ENCODE results near the gene NLRP6. TPM values are rescaled to one million over a fixed set of nuclear protein-coding genes. Genes with fewer than 3 reads are reported as not detected.
A peak's percentile ranks its signal among the peaks of the same experiment; 100 is the strongest.
"Not testable (repeated sequence)": the region's sequence is repeated elsewhere in the genome, so short reads cannot be mapped to it uniquely, and the experiment has no call there.

The NLRP6 gene
- total RNA-seq, 1 experiment from 2014 or later = not detected

GRCh38 chr11:306645-307371, 28.6 kb downstream of the NLRP6 start:
- H3K4me1 Mint-ChIP-seq (ENCODE audit: insufficient read depth, unreplicated experiment) = peaks cover 20% of the 10 kb centered on the region
- no peaks in the 10 kb centered on the region for H3K36me3 Mint-ChIP-seq (ENCODE audit: insufficient read depth, unreplicated experiment)
- ChIA-PET CTCF (interaction anchor here (0.8 to 5.0 kb wide), 11 partner anchors 9 to 142 kb away, joined by 3 to 68 read pairs (median 6); partner anchors contain the start of gene PTDSS2), POLR2A (interaction anchor here (1.2 to 2.4 kb wide), 4 partner anchors 23 to 87 kb away, joined by 3 to 24 read pairs (median 5); partner anchors contain the start of gene PKP3)
- no TSS peak for BruUV-seq (replicated peaks)
- H3K27me3 Mint-ChIP-seq (ENCODE audit: insufficient read depth, unreplicated experiment) = no peaks in the 10 kb centered on the region
- intact Hi-C loops (cut with micrococcal nuclease) = loop anchor here (5.0 kb wide), 1 partner anchor 55 kb away; no protein-coding TSS in a partner anchor
- no peaks in the 10 kb centered on the region for H3K9me3 Mint-ChIP-seq (ENCODE audit: unreplicated experiment)
- DNase-seq (ENCODE audit: unreplicated experiment) = no peak
- no peak for TF ChIP-seq CTCF (IDR thresholded peaks at IDR 0.05; ENCODE audit: unreplicated experiment)
- H3K27ac Mint-ChIP-seq (ENCODE audit: low read depth, unreplicated experiment) = no peak overlapping the region
- H3K4me3 Mint-ChIP-seq (ENCODE audit: unreplicated experiment) = no peak overlapping the region

GRCh38 chr11:307766-308708, 29.8 kb downstream of the NLRP6 start, which contains the start of gene IFITM2:
Gene IFITM2, plus strand, starts transcription at chr11:307816. Its CDS starts 377 bp downstream, at chr11:308193.
- H3K27ac Mint-ChIP-seq (ENCODE audit: low read depth, unreplicated experiment) = peak within 1 kb of the TSS; percentile 61
- H3K36me3 Mint-ChIP-seq (ENCODE audit: insufficient read depth, unreplicated experiment); H3K9me3 Mint-ChIP-seq (ENCODE audit: unreplicated experiment); H3K27me3 Mint-ChIP-seq (ENCODE audit: insufficient read depth, unreplicated experiment): not testable (repeated sequence)
- ChIA-PET CTCF (interaction anchor here (0.5 to 5.0 kb wide), 9 partner anchors 9 to 583 kb away, joined by 3 to 68 read pairs (median 3); partner anchors contain the start of gene PTDSS2), POLR2A (interaction anchor here (0.6 to 2.4 kb wide), 8 partner anchors 9 to 101 kb away, joined by 3 to 24 read pairs (median 4); partner anchors contain the start of genes BET1L, PSMD13, RIC8A and SIRT3)
- BruUV-seq (replicated peaks) = TSS peak; percentile 96
- intact Hi-C loops (cut with micrococcal nuclease) = loop anchor here (1.0 to 5.0 kb wide), 2 partner anchors 48 to 56 kb away; no protein-coding TSS in a partner anchor
- H3K4me1 Mint-ChIP-seq (ENCODE audit: insufficient read depth, unreplicated experiment) = peaks cover 20% of the 10 kb centered on the region
- DNase-seq (ENCODE audit: unreplicated experiment) = peak; percentile 94
- peak within 1 kb of the TSS; percentile 73 for H3K4me3 Mint-ChIP-seq (ENCODE audit: unreplicated experiment)

GRCh38 chr11:308740-309665, 30.8 kb downstream of the NLRP6 start:
- TSS peak; percentile 52 for BruUV-seq (replicated peaks)

GRCh38 chr11:309979-310572, 31.9 kb downstream of the NLRP6 start:
- H3K9me3 Mint-ChIP-seq (ENCODE audit: unreplicated experiment); BruUV-seq (replicated peaks); H3K36me3 Mint-ChIP-seq (ENCODE audit: insufficient read depth, unreplicated experiment); H3K27me3 Mint-ChIP-seq (ENCODE audit: insufficient read depth, unreplicated experiment): not testable (repeated sequence)
- H3K4me3 Mint-ChIP-seq (ENCODE audit: unreplicated experiment) = peak overlapping the region; percentile 73
- intact Hi-C loops (cut with micrococcal nuclease) = loop anchor here (1.0 to 5.0 kb wide), 2 partner anchors 21 to 58 kb away; no protein-coding TSS in a partner anchor
- peak; percentile 25 for DNase-seq (ENCODE audit: unreplicated experiment)
- H3K4me1 Mint-ChIP-seq (ENCODE audit: insufficient read depth, unreplicated experiment) = peaks cover 32% of the 10 kb centered on the region
- ChIA-PET CTCF (interaction anchor here (1.1 to 1.5 kb wide), 5 partner anchors 45 to 138 kb away, joined by 3 to 8 read pairs (median 3); no protein-coding TSS in a partner anchor), POLR2A (interaction anchor here (0.6 to 1.9 kb wide), 9 partner anchors 9 to 197 kb away, joined by 3 to 20 read pairs (median 5); partner anchors contain the start of genes BET1L, PKP3, RIC8A and RNH1)
- peak overlapping the region; percentile 61 for H3K27ac Mint-ChIP-seq (ENCODE audit: low read depth, unreplicated experiment)

More at GRCh38 chr11:308740-309665, 30.8 kb downstream of the NLRP6 start:
- not testable (repeated sequence) for H3K36me3 Mint-ChIP-seq (ENCODE audit: insufficient read depth, unreplicated experiment); H3K27me3 Mint-ChIP-seq (ENCODE audit: insufficient read depth, unreplicated experiment); H3K9me3 Mint-ChIP-seq (ENCODE audit: unreplicated experiment)
- peak; percentile 44 for DNase-seq (ENCODE audit: unreplicated experiment)
- ChIA-PET CTCF (interaction anchor here (0.5 to 1.5 kb wide), 8 partner anchors 9 to 139 kb away, joined by 3 to 8 read pairs (median 3); no protein-coding TSS in a partner anchor), POLR2A (interaction anchor here (0.6 to 1.9 kb wide), 16 partner anchors 8 to 198 kb away, joined by 3 to 20 read pairs (median 4); partner anchors contain the start of genes BET1L, PKP3, PSMD13 and RIC8A)
- H3K27ac Mint-ChIP-seq (ENCODE audit: low read depth, unreplicated experiment) = peak overlapping the region; percentile 61
- intact Hi-C loops (cut with micrococcal nuclease) = loop anchor here (1.0 to 5.0 kb wide), 3 partner anchors 22 to 57 kb away; no protein-coding TSS in a partner anchor
- peaks cover 27% of the 10 kb centered on the region for H3K4me1 Mint-ChIP-seq (ENCODE audit: insufficient read depth, unreplicated experiment)
- peak overlapping the region; percentile 73 for H3K4me3 Mint-ChIP-seq (ENCODE audit: unreplicated experiment)

- H3K27ac Mint-ChIP-seq (ENCODE audit: low read depth, unreplicated experiment); H3K36me3 Mint-ChIP-seq (ENCODE audit: insufficient read depth, unreplicated experiment); POLR2A ChIA-PET; DNase-seq (ENCODE audit: unreplicated experiment); H3K9me3 Mint-ChIP-seq (ENCODE audit: unreplicated experiment); H3K27me3 Mint-ChIP-seq (ENCODE audit: insufficient read depth, unreplicated experiment); intact Hi-C loops (cut with micrococcal nuclease); BruUV-seq (replicated peaks): not testable (repeated sequence)
- peaks cover 25% of the 10 kb centered on the region for H3K4me1 Mint-ChIP-seq (ENCODE audit: insufficient read depth, unreplicated experiment)
- CTCF ChIA-PET = interaction anchor here (1.5 kb wide), 1 partner anchor 36 kb away, joined by 4 read pairs; no protein-coding TSS in a partner anchor
- peak overlapping the region; percentile 29 for H3K4me3 Mint-ChIP-seq (ENCODE audit: unreplicated experiment)
Observed at GRCh38 chr11:311013-311748, 33.0 kb downstream of the NLRP6 start.
